Thoracic aorta (tissue), 2 donors: ENCODE results near the gene MYH2. TPM values are rescaled to one million over a fixed set of nuclear protein-coding genes. Genes with fewer than 3 reads are reported as not detected.

ENCODE experiments used
- ATAC-seq: fragments of 150-250 bp; one replicate; pipeline ENCODE4 v1.8.0; 2017; ENCODE audit warnings: low read depth; ENCODE audit not compliant: insufficient number of reproducible peaks, low FRiP score
- DNase-seq: peaks from one replicate; pipeline ENCODE4 v3.0.0-alpha.2; 2020; ENCODE audit warnings: low spot score
- H3K27ac ChIP-seq, 2 donors: fragments of 200-600 bp; sonication (generic); 1 replicate in 1 of 2; 2 replicates in 1 of 2; pipeline ENCODE4 v1.5.1; 2016; ENCODE audit warnings: mild to moderate bottlenecking in 2 of 2, moderate library complexity in 2 of 2
- H3K27me3 ChIP-seq: fragments of 200-600 bp; sonication (generic); replicated peaks from 2 replicates; pipeline ENCODE4 v1.6.0; 2016; ENCODE audit warnings: mild to moderate bottlenecking; ENCODE audit not compliant: insufficient read depth
- H3K36me3 ChIP-seq: fragments of 200-600 bp; sonication (generic); one replicate; pipeline ENCODE4 v1.5.1; 2016
- H3K4me1 ChIP-seq, 2 donors: fragments of 200-600 bp; sonication (generic); 1 replicate in 1 of 2; 2 replicates in 1 of 2; pipeline versions ENCODE4 v1.5.1 to v1.6.0; 2016; ENCODE audit warnings: low read depth in 2 of 2, mild to moderate bottlenecking in 1 of 2; ENCODE audit not compliant: control insufficient read depth in 1 of 2
- H3K4me3 ChIP-seq: fragments of 200-600 bp; sonication (generic); 2 replicates; pipeline ENCODE4 v1.5.1; 2016; ENCODE audit warnings: mild to moderate bottlenecking
- H3K9me3 ChIP-seq: fragments of 200-600 bp; sonication (generic); 2 replicates; pipeline ENCODE4 v1.5.1; 2016
- CTCF ChIP-seq: fragments of 200-600 bp; sonication (generic); IDR thresholded peaks from one replicate; pipeline ENCODE4 v1.5.1; 2019; ENCODE audit warnings: antibody characterized with exemption
- total RNA-seq, 2 donors: library from RNA; depleted of rRNA; stranded (reverse); fragments of >200 nt; gene quantifications; one replicate each; pipeline versions ENCODE4 v1.1.0 to v1.2.3, GENCODE V29; 2016

MYH2 gene
- total RNA-seq, 2 donors from 2014 or later: 0.28 to 11.9 TPM

- H3K27ac ChIP-seq: no peak overlapping the region
- no peaks in the 10 kb centered on the region for H3K27me3 ChIP-seq
- no peak for ATAC-seq
These were observed 32.8 kb downstream of the MYH2 start for GRCh38 chr17:10516638-10517037.

GRCh38 chr17:10516065-10516464 is 33.4 kb downstream of the MYH2 start:
- no peaks in the 10 kb centered on the region for H3K36me3 ChIP-seq
- no peak overlapping the region for H3K4me3 ChIP-seq
- H3K4me1 ChIP-seq: no peaks in the 10 kb centered on the region
- DNase-seq (no peak), ATAC-seq (no peak)
- no peaks in the 10 kb centered on the region for H3K27me3 ChIP-seq
- H3K27ac ChIP-seq: no peak overlapping the region
- no peaks in the 10 kb centered on the region for H3K9me3 ChIP-seq
- TF ChIP-seq CTCF: no peak

More at GRCh38 chr17:10516638-10517037, 32.8 kb downstream of the MYH2 start:
- no peak overlapping the region for H3K4me3 ChIP-seq
- H3K9me3 ChIP-seq: no peaks in the 10 kb centered on the region
- H3K4me1 ChIP-seq: no peaks in the 10 kb centered on the region
- TF ChIP-seq CTCF: no peak
- H3K36me3 ChIP-seq: no peaks in the 10 kb centered on the region
- DNase-seq: no peak

- H3K27me3 ChIP-seq: no peaks in the 10 kb centered on the region
- no peaks in the 10 kb centered on the region for H3K36me3 ChIP-seq
- DNase-seq (no peak), ATAC-seq (no peak)
- H3K4me3 ChIP-seq: no peak overlapping the region
- no peaks in the 10 kb centered on the region for H3K9me3 ChIP-seq
- no peak overlapping the region for H3K27ac ChIP-seq
- TF ChIP-seq CTCF: no peak
- H3K4me1 ChIP-seq: no peaks in the 10 kb centered on the region
These were observed 36.0 kb downstream of the MYH2 start for GRCh38 chr17:10513299-10514067.

GRCh38 chr17:10512856-10513255 is 36.6 kb downstream of the MYH2 start:
- ATAC-seq: no peak
- Histone ChIP-seq H3K4me3 (no peak overlapping the region), H3K27ac (no peak overlapping the region), H3K36me3 (no peaks in the 10 kb centered on the region), H3K27me3 (no peaks in the 10 kb centered on the region), H3K4me1 (no peaks in the 10 kb centered on the region), H3K9me3 (no peaks in the 10 kb centered on the region)
- TF ChIP-seq CTCF: no peak
- DNase-seq: no peak

- Histone ChIP-seq H3K36me3 (no peaks in the 10 kb centered on the region), H3K9me3 (no peaks in the 10 kb centered on the region), H3K4me3 (no peak overlapping the region), H3K27ac (no peak overlapping the region), H3K4me1 (no peaks in the 10 kb centered on the region), H3K27me3 (no peaks in the 10 kb centered on the region)
- TF ChIP-seq CTCF: no peak
- ATAC-seq (no peak), DNase-seq (no peak)
These were observed 49.5 kb downstream of the MYH2 start for GRCh38 chr17:10499950-10500349.
